SK-N-SH (cell line): ENCODE measurements around the gene EQTN.

ENCODE experiments used
- CTCF ChIP-seq: fragments of 200-600 bp; sonication (generic); IDR thresholded peaks from 2 replicates; pipeline ENCODE4 v1.6.1; 2017; ENCODE audit warnings: antibody characterized with exemption, mild to moderate bottlenecking, moderate library complexity
- EZH2phosphoT487 ChIP-seq: fragments of 200-600 bp; sonication (generic); IDR thresholded peaks from 2 replicates; pipeline ENCODE4 v1.6.1; 2017; ENCODE audit warnings: low read depth, mixed run types, mild to moderate bottlenecking, antibody characterized with exemption, moderate library complexity, borderline replicate concordance
- FOXJ3 ChIP-seq: sonication (generic); formaldehyde crosslinking; IDR thresholded peaks from 2 replicates; pipeline ENCODE4 v1.5.1; 2020; ENCODE audit warnings: mild to moderate bottlenecking, missing genetic modification reagents
- NFIC ChIP-seq: IDR thresholded peaks from 2 replicates; pipeline ENCODE4 v1.4.0; 2012; ENCODE audit warnings: borderline replicate concordance
- PBX3 ChIP-seq: IDR thresholded peaks from 2 replicates; pipeline ENCODE4; 2012
- POLR2AphosphoS5 ChIP-seq: IDR thresholded peaks from 2 replicates; pipeline ENCODE4 v1.6.1; 2012; ENCODE audit warnings: low read depth, low read length
- RCOR1 ChIP-seq: fragments of 150-350 bp; IDR thresholded peaks from 2 replicates; pipeline ENCODE4 v1.6.1; 2017; ENCODE audit warnings: antibody characterized with exemption, low read length
- RFX5 ChIP-seq: IDR thresholded peaks from 2 replicates; pipeline ENCODE4 v1.6.1; 2012; ENCODE audit warnings: mild to moderate bottlenecking, improper control_type of control experiment, low read length
- SIN3A ChIP-seq: IDR thresholded peaks from 2 replicates; pipeline ENCODE4 v1.6.1; 2012; ENCODE audit warnings: low read depth, mild to moderate bottlenecking, low read length, moderate library complexity, borderline replicate concordance
- SMC3 ChIP-seq: IDR thresholded peaks from 2 replicates; pipeline ENCODE4 v1.6.1; 2012; ENCODE audit warnings: low read depth, low read length, improper control_type of control experiment
- TAF1 ChIP-seq: IDR thresholded peaks from 2 replicates; pipeline ENCODE4 v1.6.1; 2012; ENCODE audit warnings: low read depth, mild to moderate bottlenecking, low read length, moderate library complexity, borderline replicate concordance
- TCF12 ChIP-seq: IDR thresholded peaks from 2 replicates; pipeline ENCODE4 v1.4.0; 2012

- TF ChIP-seq CTCF, result no peak
- no peak for TF ChIP-seq TAF1
- no peak for TF ChIP-seq FOXJ3 (CRISPR knock-in tag)
- no peak for TF ChIP-seq RCOR1
- no peak for TF ChIP-seq RFX5
- TF ChIP-seq SIN3A, result no peak
- TF ChIP-seq NFIC, result no peak
- no peak for TF ChIP-seq PBX3
- no peak for TF ChIP-seq EZH2phosphoT487
- no peak for TF ChIP-seq TCF12
- no peak for TF ChIP-seq POLR2AphosphoS5
- no peak for TF ChIP-seq SMC3
These were observed 36.0 kb downstream of the EQTN start for GRCh38 chr9:27260789-27261516.
